Mesothelial cell of epicardium (in vitro differentiated cells): ENCODE data around the gene GPR183. TPM values are rescaled to one million over a fixed set of nuclear protein-coding genes. Genes with fewer than 3 reads are reported as not detected.

ENCODE experiments used
- DNase-seq, 2 experiments: peaks; one replicate each; pipeline ENCODE4 v3.0.0; 2021; ENCODE audit warnings: low spot score in 2 of 2; ENCODE audit not compliant: unreplicated experiment in 2 of 2
- H3K27ac Mint-ChIP-seq: 2 replicates; pipeline ENCODE4 v1.8.0; 2021; ENCODE audit warnings: mixed read lengths
- H3K27me3 Mint-ChIP-seq: 2 replicates; pipeline ENCODE4 v1.8.0; 2021; ENCODE audit warnings: low read depth, mixed read lengths
- H3K36me3 Mint-ChIP-seq: 2 replicates; pipeline ENCODE4 v1.8.0; 2021; ENCODE audit warnings: mixed read lengths
- H3K4me1 Mint-ChIP-seq: 2 replicates; pipeline ENCODE4 v1.8.0; 2021; ENCODE audit warnings: mixed read lengths
- H3K4me3 Mint-ChIP-seq: 2 replicates; pipeline ENCODE4 v1.8.0; 2021; ENCODE audit warnings: mild to moderate bottlenecking, moderate library complexity, mixed read lengths
- H3K9me3 Mint-ChIP-seq: 2 replicates; pipeline ENCODE4 v1.8.0; 2021; ENCODE audit warnings: mixed read lengths
- total RNA-seq: library from RNA; stranded (reverse); gene quantifications from 3 replicates; pipeline ENCODE4 v1.2.1, GENCODE V29; 2021
- TF ChIP-seq, protein P1 (sequence below): fragments of 200-600 bp; sonication (generic); IDR thresholded peaks from one replicate; pipeline ENCODE4 v1.5.0; 2021; ENCODE audit warnings: antibody characterized with exemption; ENCODE audit not compliant: unreplicated experiment

Gene GPR183, protein sequence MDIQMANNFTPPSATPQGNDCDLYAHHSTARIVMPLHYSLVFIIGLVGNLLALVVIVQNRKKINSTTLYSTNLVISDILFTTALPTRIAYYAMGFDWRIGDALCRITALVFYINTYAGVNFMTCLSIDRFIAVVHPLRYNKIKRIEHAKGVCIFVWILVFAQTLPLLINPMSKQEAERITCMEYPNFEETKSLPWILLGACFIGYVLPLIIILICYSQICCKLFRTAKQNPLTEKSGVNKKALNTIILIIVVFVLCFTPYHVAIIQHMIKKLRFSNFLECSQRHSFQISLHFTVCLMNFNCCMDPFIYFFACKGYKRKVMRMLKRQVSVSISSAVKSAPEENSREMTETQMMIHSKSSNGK
- total RNA-seq = 0.14 to 0.25 TPM (median 0.16 TPM) in 3 replicates

DNA sequence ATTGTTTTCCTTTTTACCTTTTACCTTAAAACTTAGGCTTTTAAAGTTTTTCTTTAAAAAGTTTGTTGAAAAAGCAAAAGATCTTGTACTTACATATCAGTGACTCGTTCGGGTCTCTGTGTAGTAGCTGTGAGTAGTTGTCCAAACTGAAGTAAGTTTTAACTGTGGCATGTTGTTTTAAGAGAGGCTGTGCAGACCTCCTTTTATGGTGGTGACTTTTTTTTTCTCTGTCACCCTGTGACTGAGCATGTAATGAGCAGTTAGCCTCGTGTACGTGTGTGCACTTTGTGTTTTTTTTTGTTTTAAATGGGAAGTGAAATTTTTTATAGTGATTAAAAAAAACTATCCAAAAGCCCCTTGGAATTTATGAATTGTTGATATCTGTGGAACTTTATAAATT, at the start of gene GPR183:
TSS of gene GPR183 (minus strand) at position 153 of the 400 bp plus-strand sequence. CDS start 11,254 bp downstream, outside the sequence.
- peaks cover 5% of the 10 kb centered on the region for H3K9me3 Mint-ChIP-seq
- DNase-seq = no peak
- no peak within 1 kb of the TSS for H3K4me3 Mint-ChIP-seq
- H3K4me1 Mint-ChIP-seq = peaks cover 20% of the 10 kb centered on the region
- no peaks in the 10 kb centered on the region for H3K27me3 Mint-ChIP-seq
- peak within 1 kb of the TSS; percentile 80 for H3K27ac Mint-ChIP-seq
- peaks cover 10% of the 10 kb centered on the region for H3K36me3 Mint-ChIP-seq
- TF ChIP-seq, protein P1, sequence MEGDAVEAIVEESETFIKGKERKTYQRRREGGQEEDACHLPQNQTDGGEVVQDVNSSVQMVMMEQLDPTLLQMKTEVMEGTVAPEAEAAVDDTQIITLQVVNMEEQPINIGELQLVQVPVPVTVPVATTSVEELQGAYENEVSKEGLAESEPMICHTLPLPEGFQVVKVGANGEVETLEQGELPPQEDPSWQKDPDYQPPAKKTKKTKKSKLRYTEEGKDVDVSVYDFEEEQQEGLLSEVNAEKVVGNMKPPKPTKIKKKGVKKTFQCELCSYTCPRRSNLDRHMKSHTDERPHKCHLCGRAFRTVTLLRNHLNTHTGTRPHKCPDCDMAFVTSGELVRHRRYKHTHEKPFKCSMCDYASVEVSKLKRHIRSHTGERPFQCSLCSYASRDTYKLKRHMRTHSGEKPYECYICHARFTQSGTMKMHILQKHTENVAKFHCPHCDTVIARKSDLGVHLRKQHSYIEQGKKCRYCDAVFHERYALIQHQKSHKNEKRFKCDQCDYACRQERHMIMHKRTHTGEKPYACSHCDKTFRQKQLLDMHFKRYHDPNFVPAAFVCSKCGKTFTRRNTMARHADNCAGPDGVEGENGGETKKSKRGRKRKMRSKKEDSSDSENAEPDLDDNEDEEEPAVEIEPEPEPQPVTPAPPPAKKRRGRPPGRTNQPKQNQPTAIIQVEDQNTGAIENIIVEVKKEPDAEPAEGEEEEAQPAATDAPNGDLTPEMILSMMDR = no peak

DNA sequence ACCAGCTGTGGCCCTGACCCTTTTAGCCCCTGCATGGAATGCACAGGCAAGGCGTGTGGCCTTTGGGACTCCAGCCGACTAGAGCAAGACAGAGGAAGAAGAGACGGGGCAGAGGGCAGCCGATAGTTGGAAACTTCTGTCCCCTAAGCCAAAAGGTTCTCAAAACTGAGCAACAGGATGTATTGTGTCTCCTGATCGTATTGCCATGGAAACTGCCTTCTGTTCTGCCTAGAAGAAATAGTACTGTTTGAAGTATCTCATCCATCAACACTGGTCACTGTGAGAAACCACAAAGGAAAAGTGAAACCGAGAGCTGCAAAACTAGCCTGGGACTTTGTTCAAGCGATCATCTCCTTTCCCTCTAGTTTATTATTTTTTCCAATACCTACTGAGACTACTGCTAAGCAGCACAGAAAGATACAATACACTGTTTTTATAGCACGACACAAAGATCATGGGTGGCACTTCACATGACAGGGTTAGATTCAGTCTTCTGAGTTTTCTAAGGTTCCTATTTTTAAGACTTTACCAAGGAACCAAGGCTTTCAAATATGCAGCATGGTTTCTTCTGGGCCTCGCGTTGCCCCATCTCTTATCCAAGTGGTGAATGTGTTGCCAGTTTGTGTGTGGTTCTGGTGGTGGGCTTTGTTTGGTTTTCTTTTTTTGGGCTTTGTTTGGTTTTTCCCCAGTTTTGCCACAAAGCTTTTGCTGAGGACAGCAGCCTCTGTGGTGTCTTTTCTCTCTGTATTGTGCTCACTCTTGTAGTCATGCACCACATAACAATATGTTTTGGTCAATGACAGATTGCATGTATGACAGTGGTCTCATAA, 49.3 kb upstream of the GPR183 start:
- no peaks in the 10 kb centered on the region for H3K9me3 Mint-ChIP-seq
- no peak overlapping the region for H3K4me3 Mint-ChIP-seq
- DNase-seq = no peak
- H3K27ac Mint-ChIP-seq = peak overlapping the region; percentile 86
- H3K36me3 Mint-ChIP-seq = peaks cover 31% of the 10 kb centered on the region
- no peaks in the 10 kb centered on the region for H3K27me3 Mint-ChIP-seq
- TF ChIP-seq, protein P1 = no peak
- H3K4me1 Mint-ChIP-seq = peaks cover 21% of the 10 kb centered on the region

DNA sequence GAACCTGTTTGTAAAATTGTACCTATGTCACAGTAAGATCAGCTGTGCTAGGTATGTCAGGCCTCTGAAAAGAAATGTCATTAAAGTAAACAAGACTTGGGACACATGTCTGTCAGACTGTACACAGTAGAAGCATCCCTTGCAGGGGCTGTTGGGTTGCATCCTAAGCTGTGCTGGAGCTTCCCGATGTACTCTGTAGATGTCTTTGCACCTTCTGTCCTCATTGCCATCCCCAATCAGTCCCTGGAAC, 48.7 kb upstream of the GPR183 start:
- Mint-ChIP-seq H3K27me3 (no peaks in the 10 kb centered on the region), H3K4me3 (no peak overlapping the region), H3K4me1 (peaks cover 21% of the 10 kb centered on the region), H3K27ac (peak overlapping the region; percentile 86), H3K36me3 (peaks cover 29% of the 10 kb centered on the region), H3K9me3 (no peaks in the 10 kb centered on the region)
- TF ChIP-seq, protein P1 = no peak
- no peak for DNase-seq

DNA sequence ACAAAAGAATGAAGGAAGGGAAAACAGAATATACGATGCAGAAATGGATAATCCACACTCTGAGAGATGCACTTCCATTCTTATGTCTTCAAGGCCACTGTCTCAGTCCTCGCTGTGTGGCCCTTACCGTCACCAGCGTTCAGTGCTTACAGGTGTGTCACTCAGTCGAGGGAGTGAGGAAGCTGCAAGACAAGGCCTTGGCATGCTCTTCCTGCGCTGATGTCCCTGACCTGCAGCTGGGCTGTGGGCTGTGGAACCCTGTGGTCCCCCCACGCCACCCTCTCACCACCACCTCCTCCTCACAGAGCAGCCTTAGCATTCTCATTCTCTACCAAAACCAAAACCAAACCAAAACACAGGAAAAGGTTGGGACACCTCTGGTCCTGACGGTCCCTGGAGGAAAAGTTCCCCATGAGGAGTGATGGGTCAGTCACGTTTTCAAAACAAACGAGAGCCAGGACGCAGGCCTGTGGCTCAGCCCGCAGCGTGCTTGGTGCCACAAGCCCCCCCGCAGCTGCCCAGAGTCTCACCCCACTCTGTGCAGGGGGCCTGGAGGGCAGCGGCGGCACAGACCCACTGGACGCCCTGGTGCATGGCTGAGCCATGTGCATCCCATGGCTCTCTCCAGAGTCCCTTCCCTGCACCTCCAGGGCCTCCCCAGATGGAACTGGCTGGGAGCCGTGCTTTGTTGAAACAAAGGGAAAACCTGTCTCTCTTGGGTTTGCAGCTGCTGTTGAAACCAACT, 48.2 kb upstream of the GPR183 start:
- peak overlapping the region; percentile 86 for H3K27ac Mint-ChIP-seq

DNA sequence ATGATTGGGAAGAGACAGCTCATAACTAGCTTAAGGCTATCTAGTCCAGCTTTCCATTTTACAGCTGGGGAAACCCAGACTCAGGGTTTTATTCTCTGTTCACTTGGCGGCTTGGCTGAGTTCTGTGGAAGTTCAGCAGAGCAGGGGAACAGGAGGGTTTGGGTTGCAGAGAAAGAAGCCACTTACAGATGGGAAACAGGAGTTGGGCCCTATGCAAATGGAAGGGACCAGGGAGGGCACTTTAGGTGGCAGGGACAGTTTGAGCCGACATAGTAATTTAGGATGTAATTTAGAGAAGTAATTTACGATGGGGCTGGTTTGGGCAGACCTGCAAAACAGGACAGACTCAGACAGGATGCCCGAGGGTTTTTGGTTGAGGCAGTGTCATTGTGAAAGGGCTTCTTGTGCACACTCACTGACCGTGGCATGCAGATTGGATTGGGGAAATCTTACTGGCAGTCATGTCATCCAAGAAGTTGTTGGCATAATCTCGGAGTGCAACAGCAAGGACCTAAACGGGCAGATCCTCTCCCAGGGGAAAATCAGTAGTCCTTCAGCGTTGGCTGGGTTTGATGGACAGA, 47.3 kb upstream of the GPR183 start:
- H3K4me1 Mint-ChIP-seq = peaks cover 21% of the 10 kb centered on the region
- H3K36me3 Mint-ChIP-seq = peaks cover 29% of the 10 kb centered on the region
- peak overlapping the region; percentile 52 for H3K27ac Mint-ChIP-seq
- no peak overlapping the region for H3K4me3 Mint-ChIP-seq
- no peaks in the 10 kb centered on the region for H3K9me3 Mint-ChIP-seq
- H3K27me3 Mint-ChIP-seq = no peaks in the 10 kb centered on the region
- no peak for DNase-seq
- TF ChIP-seq, protein P1 = no peak

More for the DNA sequence above, 48.2 kb upstream of the GPR183 start:
- no peak for DNase-seq
- Mint-ChIP-seq H3K4me1 (peaks cover 21% of the 10 kb centered on the region), H3K27me3 (no peaks in the 10 kb centered on the region), H3K36me3 (peaks cover 29% of the 10 kb centered on the region), H3K9me3 (no peaks in the 10 kb centered on the region), H3K4me3 (no peak overlapping the region)
- TF ChIP-seq, protein P1 = no peak
